Immature natural killer cell (primary cell): ENCODE measurements around the gene CFAP97D2. TPM values are rescaled to one million over a fixed set of nuclear protein-coding genes. Genes with fewer than 3 reads are reported as not detected.
A peak's percentile ranks its signal among the peaks of the same experiment; 100 is the strongest.

Source experiments
- DNase-seq, 3 donors: peaks; one replicate each; pipeline ENCODE4 v3.0.0; 2022; ENCODE audit warnings: mixed read lengths in 1 of 3
- H3K27ac Mint-ChIP-seq, 6 donors: one replicate each; pipeline ENCODE4 v1.8.0; 2020; ENCODE audit warnings: mixed read lengths in 6 of 6, mild to moderate bottlenecking in 5 of 6, inconsistent platforms in 4 of 6, moderate library complexity in 3 of 6
- H3K27me3 Mint-ChIP-seq, 3 donors: one replicate each; pipeline ENCODE4 v1.8.0; 2020 to 2021; ENCODE audit warnings: low read depth in 3 of 3, mild to moderate bottlenecking in 3 of 3, mixed read lengths in 3 of 3, moderate library complexity in 3 of 3, inconsistent platforms in 1 of 3
- H3K36me3 Mint-ChIP-seq, 3 donors: one replicate each; pipeline ENCODE4 v1.8.0; 2020; ENCODE audit warnings: mixed read lengths in 3 of 3, inconsistent platforms in 2 of 3, mild to moderate bottlenecking in 2 of 3
- H3K4me1 Mint-ChIP-seq, 2 donors: one replicate each; pipeline ENCODE4 v1.8.0; 2020; ENCODE audit warnings: inconsistent platforms in 2 of 2, mild to moderate bottlenecking in 2 of 2, mixed read lengths in 2 of 2, moderate library complexity in 1 of 2
- H3K4me3 Mint-ChIP-seq, 5 donors: one replicate each; pipeline ENCODE4 v1.8.0; 2020; ENCODE audit warnings: mild to moderate bottlenecking in 5 of 5, mixed read lengths in 5 of 5, inconsistent platforms in 3 of 5, moderate library complexity in 3 of 5
- H3K9me3 Mint-ChIP-seq, 6 donors: one replicate each; pipeline ENCODE4 v1.8.0; 2020; ENCODE audit warnings: mild to moderate bottlenecking in 6 of 6, mixed read lengths in 6 of 6, inconsistent platforms in 4 of 6, moderate library complexity in 3 of 6
- polyA plus RNA-seq, 3 donors: library from polyadenylated mRNA; unstranded; fragments of 300-500 nt; fragmentation: Illumina TruSeq; gene quantifications; one replicate each; pipeline ENCODE4 v1.2.3, GENCODE V29; 2021

Gene CFAP97D2
- polyA plus RNA-seq, 3 donors from 2014 or later, result 0.40 to 1.0 (median 0.44) TPM

DNA sequence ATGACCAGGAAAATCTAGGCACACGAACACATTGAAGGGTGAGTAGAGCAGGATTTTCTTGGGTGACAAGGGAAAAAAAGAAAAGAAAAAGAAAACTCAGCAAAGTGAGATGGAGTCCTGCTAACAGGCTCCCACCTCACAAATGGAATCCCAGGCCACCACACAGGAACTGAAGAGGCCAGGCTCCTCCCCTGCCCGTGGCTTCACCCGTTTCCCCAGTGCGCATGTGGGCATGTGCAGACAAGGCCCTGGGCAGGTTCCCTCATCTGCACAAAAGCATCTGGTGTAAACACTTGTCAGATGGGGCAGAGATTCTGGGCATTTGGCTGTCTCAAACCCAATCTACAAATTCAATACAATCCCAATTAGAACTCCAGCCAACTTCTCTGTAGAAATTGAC is 24.5 kb downstream of the CFAP97D2 start:
- Mint-ChIP-seq H3K27me3 (peaks cover 3 to 7% (median 5%) of the 10 kb centered on the region in 3 donors), H3K9me3 (peaks cover 0 to 1% (median 0%) of the 10 kb centered on the region in 6 donors), H3K27ac (no peak overlapping the region), H3K4me3 (no peak overlapping the region), H3K4me1 (peaks cover 21 to 24% of the 10 kb centered on the region in 2 donors), H3K36me3 (no peaks in the 10 kb centered on the region)
- no peak for DNase-seq

DNA sequence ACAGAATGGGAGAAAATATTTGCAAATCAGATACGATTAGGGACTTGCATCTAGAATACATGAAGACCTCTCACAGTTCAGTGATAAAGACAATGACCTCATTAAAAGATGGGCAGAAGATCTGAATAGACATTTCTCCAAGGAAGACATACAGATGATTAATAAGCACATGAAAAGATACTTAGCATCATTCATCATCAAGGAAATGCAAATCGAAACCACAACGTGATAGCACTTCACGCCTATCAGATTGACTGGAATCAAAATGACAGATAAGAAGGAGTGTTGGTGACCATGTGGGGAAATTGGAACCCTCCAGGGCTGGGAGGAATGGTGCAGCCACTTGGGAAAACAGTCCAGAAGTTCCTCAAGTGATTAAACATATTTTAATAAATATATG is 25.8 kb downstream of the CFAP97D2 start:
- Mint-ChIP-seq H3K27me3 (peaks cover 3 to 7% (median 5%) of the 10 kb centered on the region in 3 donors), H3K36me3 (no peaks in the 10 kb centered on the region), H3K4me3 (no peak overlapping the region), H3K9me3 (peaks cover 0 to 1% (median 0%) of the 10 kb centered on the region in 6 donors), H3K27ac (peak overlapping the region in 1 of 6 donors; percentile 19), H3K4me1 (peaks cover 21 to 24% of the 10 kb centered on the region in 2 donors)
- no peak for DNase-seq

DNA sequence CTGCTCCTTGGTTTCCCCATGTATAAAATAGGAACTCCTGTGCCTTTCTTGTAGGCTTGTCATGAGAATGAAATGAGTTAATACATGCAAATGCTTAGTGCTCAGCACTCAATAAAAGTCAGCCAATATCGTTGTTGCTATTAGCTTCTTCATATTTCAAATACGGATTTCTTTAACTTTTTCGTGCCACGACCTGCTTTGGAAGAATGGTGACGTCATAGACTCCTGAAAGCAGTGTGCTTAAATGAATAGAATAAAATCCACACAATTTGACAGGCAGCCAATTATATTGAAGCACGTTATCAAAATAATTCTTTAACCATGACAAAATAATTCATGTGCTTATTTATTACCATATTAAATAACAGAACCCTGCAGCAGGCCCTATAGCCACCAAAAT is 29.1 kb downstream of the CFAP97D2 start:
- H3K27ac Mint-ChIP-seq, result no peak overlapping the region
- DNase-seq, result no peak
- peaks cover 20 to 24% of the 10 kb centered on the region in 2 donors for H3K4me1 Mint-ChIP-seq
- no peak overlapping the region for H3K4me3 Mint-ChIP-seq
- peaks cover 3 to 6% (median 5%) of the 10 kb centered on the region in 3 donors for H3K27me3 Mint-ChIP-seq
- peaks cover 0 to 1% (median 0%) of the 10 kb centered on the region in 6 donors for H3K9me3 Mint-ChIP-seq
- no peaks in the 10 kb centered on the region for H3K36me3 Mint-ChIP-seq

DNA sequence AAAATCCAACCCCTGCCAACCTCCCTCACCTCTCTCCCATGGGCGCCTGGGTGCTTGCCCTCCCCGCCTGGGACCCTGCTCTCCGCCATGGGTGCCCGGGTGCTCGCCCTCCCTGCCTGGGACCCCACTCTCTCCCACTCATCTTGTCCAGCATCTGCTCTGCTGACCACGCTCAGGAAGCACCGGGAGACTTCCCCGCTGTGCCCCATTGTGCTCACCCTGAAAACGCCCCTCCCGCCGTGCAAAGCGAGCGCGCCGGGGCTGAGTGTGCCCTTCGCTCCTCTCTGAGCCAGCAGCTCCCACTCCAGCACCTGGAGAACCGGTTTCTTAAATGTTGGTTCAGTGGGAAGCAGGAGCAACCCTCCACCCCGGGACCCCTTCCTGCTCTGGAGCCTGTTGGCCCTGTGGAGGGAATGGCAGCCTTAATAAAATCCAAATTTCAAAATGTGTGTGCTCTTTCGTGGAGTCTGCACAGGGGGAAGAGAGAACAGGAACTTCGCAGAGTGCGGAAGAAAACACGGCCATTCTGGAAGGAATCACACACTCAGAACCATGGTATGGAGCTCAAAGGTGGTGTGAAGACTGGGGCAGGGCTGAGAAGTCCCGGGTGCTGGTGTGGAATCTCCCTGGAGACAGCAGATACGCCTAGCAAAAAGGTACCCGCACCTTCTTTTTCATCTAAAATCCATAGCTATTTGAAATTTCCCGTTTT is 32.5 kb downstream of the CFAP97D2 start:
- DNase-seq, result no peak
- Mint-ChIP-seq H3K27ac (peak overlapping the region in 1 of 6 donors; percentile 50), H3K4me1 (peaks cover 0 to 9% of the 10 kb centered on the region in 2 donors), H3K36me3 (no peaks in the 10 kb centered on the region), H3K9me3 (no peaks in the 10 kb centered on the region), H3K27me3 (peaks cover 3 to 6% (median 5%) of the 10 kb centered on the region in 3 donors), H3K4me3 (no peak overlapping the region)

DNA sequence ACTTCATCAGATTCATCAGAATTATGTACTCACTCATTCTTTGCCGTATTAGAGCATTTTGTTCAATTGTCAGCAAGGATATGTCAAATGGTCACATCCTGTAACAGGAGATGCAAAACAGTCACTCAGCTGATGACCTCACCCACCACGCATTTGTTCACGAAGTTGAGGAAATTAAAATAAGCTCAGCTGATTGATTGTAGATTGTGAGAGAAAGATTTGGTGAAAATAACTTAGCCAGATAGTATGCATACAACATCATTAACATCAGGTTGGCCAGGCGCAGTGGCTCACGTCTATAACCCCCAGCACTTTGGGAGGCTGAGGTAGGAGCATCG is 33.1 kb downstream of the CFAP97D2 start:
- H3K27ac Mint-ChIP-seq, result peak overlapping the region in 1 of 6 donors; percentile 50
- H3K9me3 Mint-ChIP-seq, result no peaks in the 10 kb centered on the region
- no peaks in the 10 kb centered on the region for H3K36me3 Mint-ChIP-seq
- H3K4me3 Mint-ChIP-seq, result no peak overlapping the region
- peaks cover 0 to 9% of the 10 kb centered on the region in 2 donors for H3K4me1 Mint-ChIP-seq
- peaks cover 3 to 6% (median 5%) of the 10 kb centered on the region in 3 donors for H3K27me3 Mint-ChIP-seq
- no peak for DNase-seq

DNA sequence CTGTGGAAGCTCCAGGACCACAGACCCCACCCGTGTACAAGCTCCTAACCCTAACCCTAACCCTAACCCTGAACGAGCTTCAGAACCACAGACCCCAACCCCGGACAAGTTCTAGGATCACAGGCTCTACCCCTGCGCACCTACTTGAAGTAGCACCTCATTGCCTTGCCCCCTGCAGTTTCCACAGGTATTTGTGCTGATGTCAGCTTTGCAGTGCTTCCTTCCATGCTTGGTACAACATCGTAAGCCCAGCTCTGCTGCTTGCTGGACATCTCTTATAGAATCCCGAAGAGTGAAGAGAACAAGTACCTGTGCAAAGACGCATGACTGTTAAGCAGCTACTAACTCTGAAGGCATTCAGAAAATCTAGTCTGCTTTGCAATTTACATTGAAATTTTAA is 34.9 kb downstream of the CFAP97D2 start:
- peaks cover 3 to 6% (median 5%) of the 10 kb centered on the region in 3 donors for H3K27me3 Mint-ChIP-seq
- H3K36me3 Mint-ChIP-seq, result no peaks in the 10 kb centered on the region
- DNase-seq, result no peak
- H3K9me3 Mint-ChIP-seq, result no peaks in the 10 kb centered on the region
- no peak overlapping the region for H3K4me3 Mint-ChIP-seq
- H3K27ac Mint-ChIP-seq, result no peak overlapping the region
- peaks cover 2 to 4% of the 10 kb centered on the region in 2 donors for H3K4me1 Mint-ChIP-seq

DNA sequence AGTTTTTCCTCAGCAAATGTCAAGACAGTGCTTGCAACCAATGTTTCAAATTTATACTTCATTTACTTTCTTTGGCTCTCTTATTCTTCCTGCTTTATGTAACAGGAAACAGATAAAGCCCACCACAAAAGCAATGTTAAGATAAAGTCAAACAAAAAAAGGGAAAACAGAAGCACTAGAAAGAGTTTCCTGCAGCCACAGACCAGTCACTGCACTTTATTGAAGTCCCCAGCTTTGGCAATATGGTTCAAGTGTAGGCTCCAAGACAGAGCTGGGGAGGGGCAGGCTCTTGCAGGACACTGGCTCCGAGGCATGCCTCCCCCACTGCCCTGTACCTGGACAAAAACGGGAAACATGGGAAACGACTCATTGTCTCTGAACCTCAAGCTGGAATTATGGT is 40.3 kb downstream of the CFAP97D2 start:
- Mint-ChIP-seq H3K36me3 (no peaks in the 10 kb centered on the region), H3K27me3 (peaks cover 0 to 4% (median 2%) of the 10 kb centered on the region in 3 donors), H3K27ac (peak overlapping the region in 2 of 6 donors; percentile 21 to 25), H3K4me1 (peaks cover 31 to 41% of the 10 kb centered on the region in 2 donors), H3K9me3 (no peaks in the 10 kb centered on the region), H3K4me3 (no peak overlapping the region)
- no peak for DNase-seq

DNA sequence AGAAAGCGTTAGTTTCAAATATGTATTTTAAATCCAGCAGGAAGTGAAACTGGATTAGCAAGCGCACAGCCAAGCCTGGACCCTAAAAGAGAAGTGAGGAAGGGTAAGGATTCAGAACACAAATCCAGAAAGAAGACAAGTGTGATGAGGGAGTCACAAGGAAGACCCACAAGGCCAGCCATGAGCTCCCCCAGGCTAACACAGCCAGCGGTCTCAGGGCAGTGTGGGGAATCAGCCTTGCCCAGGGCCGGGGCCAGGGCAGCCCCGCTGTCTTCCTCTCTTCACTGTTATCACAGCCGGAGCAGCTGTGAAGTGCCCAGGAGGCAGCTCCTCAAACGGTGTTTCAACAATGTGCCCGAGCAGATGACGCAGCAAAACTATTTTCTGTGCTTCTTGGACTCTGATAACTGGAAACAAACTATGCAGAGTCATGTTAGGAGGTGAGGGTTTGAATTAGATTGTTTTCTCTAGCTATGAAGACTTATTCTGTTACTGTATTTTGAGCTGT is 43.5 kb downstream of the CFAP97D2 start:
- DNase-seq, result no peak
- Mint-ChIP-seq H3K27ac (peak overlapping the region in 4 of 6 donors; percentile 67 to 75 (median 71)), H3K4me1 (peaks cover 57 to 71% of the 10 kb centered on the region in 2 donors), H3K4me3 (peak overlapping the region in 3 of 5 donors; percentile 4 to 58 (median 23)), H3K27me3 (peaks cover 2 to 21% (median 4%) of the 10 kb centered on the region in 3 donors), H3K36me3 (no peaks in the 10 kb centered on the region), H3K9me3 (no peaks in the 10 kb centered on the region)

DNA sequence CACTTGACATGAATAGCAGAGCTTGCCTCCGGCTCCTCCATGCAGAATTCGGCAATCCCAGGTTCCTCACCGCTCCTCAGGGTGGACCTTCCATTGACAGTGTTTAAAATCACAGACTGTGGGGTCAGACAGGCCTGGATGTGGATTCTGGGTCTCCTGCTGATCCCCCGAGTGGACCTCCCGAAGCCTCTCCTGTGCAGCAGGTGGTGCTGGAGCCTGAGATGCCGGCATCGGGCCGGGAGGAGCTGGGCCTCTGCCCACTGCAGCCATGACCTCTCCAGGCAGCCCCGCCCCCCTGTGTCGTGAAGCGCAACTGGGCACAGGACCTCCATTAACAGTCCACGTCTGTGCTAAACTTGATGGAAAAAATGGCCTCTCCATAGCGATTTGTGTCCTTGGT is 45.1 kb downstream of the CFAP97D2 start:
- Mint-ChIP-seq H3K4me3 (peak overlapping the region in 1 of 5 donors; percentile 12), H3K36me3 (no peaks in the 10 kb centered on the region), H3K4me1 (peaks cover 55 to 67% of the 10 kb centered on the region in 2 donors), H3K9me3 (no peaks in the 10 kb centered on the region), H3K27ac (peak overlapping the region in 4 of 6 donors; percentile 22 to 95 (median 82)), H3K27me3 (peaks cover 2 to 19% (median 4%) of the 10 kb centered on the region in 3 donors)
- DNase-seq, result no peak

DNA sequence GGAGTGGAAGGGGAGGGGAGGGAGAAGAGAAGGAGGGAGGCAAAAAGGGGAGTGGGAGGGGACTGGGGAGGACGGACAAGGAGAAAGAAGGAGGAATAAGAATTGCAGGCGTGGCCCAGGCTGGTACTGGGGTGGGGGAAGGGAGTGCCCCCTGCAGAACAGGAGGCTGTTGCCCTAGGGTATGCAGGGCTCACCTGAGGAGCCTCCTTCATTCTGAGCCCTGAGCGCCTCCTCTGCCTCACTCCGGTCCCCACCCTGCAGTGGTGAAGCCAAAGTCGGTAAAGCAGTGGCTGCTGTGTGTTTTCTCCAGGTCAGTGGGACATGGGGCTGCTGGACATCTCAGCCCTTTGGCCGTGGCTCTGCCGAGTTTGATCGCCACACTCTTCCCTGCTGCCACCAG is 46.6 kb downstream of the CFAP97D2 start:
- no peak for DNase-seq
- Mint-ChIP-seq H3K4me3 (peak overlapping the region in 3 of 5 donors; percentile 15 to 76 (median 53)), H3K4me1 (peaks cover 48 to 56% of the 10 kb centered on the region in 2 donors)

DNA sequence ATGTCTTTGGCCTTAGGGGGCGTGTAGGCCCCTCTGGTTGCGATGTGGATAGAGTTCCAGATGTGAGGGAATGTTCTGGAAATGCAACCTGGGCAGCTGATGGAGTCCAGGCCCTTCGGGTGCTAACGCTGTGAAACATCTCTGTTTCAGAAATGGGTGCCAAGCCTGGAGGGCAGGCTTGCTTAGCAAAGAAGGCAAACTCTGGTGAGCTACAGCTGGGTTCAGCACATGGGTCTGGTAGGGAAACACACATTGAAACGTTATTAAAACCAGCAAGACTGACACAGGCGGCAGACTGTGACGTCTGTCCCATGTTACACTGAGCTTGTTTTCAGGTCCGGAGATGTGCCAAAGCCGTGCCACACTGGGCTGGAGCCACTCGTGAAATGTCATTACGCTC is 47.0 kb downstream of the CFAP97D2 start:
- DNase-seq, result peak; percentile 47 to 73 (median 58)
- Mint-ChIP-seq H3K4me1 (peaks cover 45 to 53% of the 10 kb centered on the region in 2 donors), H3K9me3 (no peaks in the 10 kb centered on the region), H3K27me3 (peaks cover 2 to 21% (median 4%) of the 10 kb centered on the region in 3 donors), H3K4me3 (peak overlapping the region in 4 of 5 donors; percentile 15 to 76 (median 34)), H3K36me3 (no peaks in the 10 kb centered on the region), H3K27ac (peak overlapping the region; percentile 85 to 94 (median 90))

More for the DNA sequence above, 46.6 kb downstream of the CFAP97D2 start:
- no peaks in the 10 kb centered on the region for H3K9me3 Mint-ChIP-seq
- H3K36me3 Mint-ChIP-seq, result no peaks in the 10 kb centered on the region
- peaks cover 2 to 21% (median 4%) of the 10 kb centered on the region in 3 donors for H3K27me3 Mint-ChIP-seq
- peak overlapping the region in 5 of 6 donors; percentile 28 to 94 (median 88) for H3K27ac Mint-ChIP-seq

DNA sequence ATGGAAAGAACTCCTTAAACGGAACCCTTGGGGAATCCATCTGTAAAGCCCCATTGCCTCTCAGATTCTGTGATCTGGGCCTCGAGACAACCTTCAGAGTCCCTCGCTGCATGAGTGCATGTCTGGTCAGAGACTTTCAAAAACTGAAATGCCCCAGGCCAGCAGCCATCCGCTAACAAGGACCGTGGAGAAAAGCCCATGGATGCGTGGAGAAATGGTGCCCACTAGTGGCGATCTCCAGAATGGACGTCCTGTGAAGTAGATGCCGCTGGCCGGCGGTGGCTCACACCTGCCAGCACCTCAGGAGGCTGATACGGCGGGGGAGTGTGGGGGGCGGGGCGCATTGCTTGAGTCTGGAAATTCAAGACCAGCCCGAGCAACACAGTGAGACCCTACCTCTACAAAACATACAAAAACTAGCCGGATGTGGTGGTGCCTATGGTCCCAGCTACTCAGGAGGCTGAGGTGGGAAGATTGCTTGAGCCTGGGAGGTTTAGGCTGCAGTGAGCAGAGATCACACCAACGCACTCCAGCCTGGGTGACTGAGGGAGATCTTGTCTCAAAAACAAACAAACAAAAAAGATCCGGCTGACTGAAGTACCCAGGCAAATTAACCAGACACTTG is 47.8 kb downstream of the CFAP97D2 start:
- Mint-ChIP-seq H3K27ac (peak overlapping the region; percentile 85 to 94 (median 90)), H3K9me3 (no peaks in the 10 kb centered on the region), H3K36me3 (no peaks in the 10 kb centered on the region), H3K4me3 (peak overlapping the region; percentile 16 to 76 (median 53)), H3K4me1 (peaks cover 38 to 46% of the 10 kb centered on the region in 2 donors), H3K27me3 (peaks cover 2 to 21% (median 4%) of the 10 kb centered on the region in 3 donors)
- peak; percentile 81 to 85 (median 83) for DNase-seq

DNA sequence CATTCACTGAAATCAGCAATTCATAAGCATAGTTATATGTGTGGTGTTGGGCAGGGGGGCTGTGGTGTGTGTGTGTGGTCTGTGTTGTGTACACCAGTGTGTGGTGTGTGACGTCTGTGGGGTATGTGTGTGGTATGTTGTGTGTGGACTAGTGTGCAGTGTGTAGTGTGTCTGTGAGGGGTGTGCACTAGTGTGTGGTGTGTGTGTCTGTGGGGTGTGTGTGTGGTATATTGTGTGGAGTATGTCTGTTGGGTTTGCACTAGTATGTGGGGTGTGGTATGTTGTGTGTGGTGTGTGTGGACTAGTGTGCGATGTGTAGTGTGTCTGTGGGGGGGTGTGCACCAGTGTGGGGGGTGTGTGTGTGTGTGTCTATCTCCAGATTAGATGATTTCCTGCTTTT is 48.5 kb downstream of the CFAP97D2 start:
- H3K9me3 Mint-ChIP-seq, result no peaks in the 10 kb centered on the region
- no peak for DNase-seq
- no peak overlapping the region for H3K4me3 Mint-ChIP-seq
- H3K4me1 Mint-ChIP-seq, result peaks cover 32 to 39% of the 10 kb centered on the region in 2 donors
- H3K36me3 Mint-ChIP-seq, result no peaks in the 10 kb centered on the region
- peak overlapping the region in 3 of 6 donors; percentile 90 to 94 (median 91) for H3K27ac Mint-ChIP-seq
- H3K27me3 Mint-ChIP-seq, result peaks cover 0 to 20% (median 4%) of the 10 kb centered on the region in 3 donors

DNA sequence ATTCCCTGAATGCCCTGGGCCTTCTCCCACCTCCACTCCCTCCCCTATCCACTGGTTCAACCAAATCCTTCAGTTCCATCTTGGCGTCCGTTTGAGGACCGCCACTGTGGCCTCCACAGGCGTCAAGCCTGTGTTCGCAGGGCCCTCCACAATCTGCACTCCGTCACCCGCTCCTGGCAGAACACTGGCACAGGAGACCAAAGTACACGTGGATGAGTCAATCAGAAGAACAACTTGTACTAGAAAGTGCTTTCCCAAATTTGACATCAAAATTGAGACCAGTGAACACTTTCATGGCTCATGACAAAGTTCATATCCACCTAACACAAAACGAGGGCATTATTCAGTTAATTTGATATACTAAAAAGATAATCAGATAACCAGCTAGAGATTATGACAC is 49.1 kb downstream of the CFAP97D2 start:
- Mint-ChIP-seq H3K27ac (peak overlapping the region in 2 of 6 donors; percentile 32 to 91), H3K27me3 (peaks cover 0 to 20% (median 4%) of the 10 kb centered on the region in 3 donors), H3K4me1 (peaks cover 29 to 35% of the 10 kb centered on the region in 2 donors), H3K36me3 (no peaks in the 10 kb centered on the region), H3K9me3 (no peaks in the 10 kb centered on the region), H3K4me3 (no peak overlapping the region)
- no peak for DNase-seq
